Epithelial cell of proximal tubule (primary cell): ENCODE data around the gene SIRT5. TPM values are rescaled to one million over a fixed set of nuclear protein-coding genes. Genes with fewer than 3 reads are reported as not detected.

Experiments
- DNase-seq: peaks from one replicate; pipeline ENCODE4 v3.0.0-alpha.2; 2011; ENCODE audit warnings: low read depth
- H3K4me3 ChIP-seq: 2 replicates; pipeline ENCODE4 v1.5.1; 2011; ENCODE audit warnings: low read depth, mild to moderate bottlenecking, low read length
- CTCF ChIP-seq: conservative IDR thresholded peaks from 2 replicates; pipeline ENCODE4 v1.5.1; 2012; ENCODE audit warnings: low read depth, mild to moderate bottlenecking, low read length
- total RNA-seq: library from RNA; depleted of rRNA; stranded (reverse); fragments of >200 nt; gene quantifications from 2 replicates; pipeline ENCODE4 v1.2.3, GENCODE V29; 2015

Gene SIRT5
- total RNA-seq, 1 donor from 2014 or later = 4.6 TPM

- TF ChIP-seq CTCF = no peak
- no peak for DNase-seq
- H3K4me3 ChIP-seq = no peak overlapping the region
Measured at GRCh38 chr6:13613029-13613594, 38.7 kb downstream of the SIRT5 start.

GRCh38 chr6:13614126-13614925 lies 39.9 kb downstream of the SIRT5 start:
- no peak for TF ChIP-seq CTCF
- H3K4me3 ChIP-seq = peak overlapping the region; percentile 99
- DNase-seq = no peak

- H3K4me3 ChIP-seq = peak within 1 kb of the TSS; percentile 99
- peak; percentile 87 for TF ChIP-seq CTCF
- DNase-seq = peak; percentile 76
Measured at GRCh38 chr6:13614926-13615791, 40.8 kb downstream of the SIRT5 start, which contains the start of gene NOL7. TSS of gene NOL7 (plus strand) at chr6:13615335. CDS start at chr6:13615359, 24 bp downstream.

- peak overlapping the region; percentile 99 for H3K4me3 ChIP-seq
- TF ChIP-seq CTCF = no peak
- DNase-seq = no peak
Measured at GRCh38 chr6:13615792-13616120, 41.4 kb downstream of the SIRT5 start.

- no peak for DNase-seq
- no peak for TF ChIP-seq CTCF
- H3K4me3 ChIP-seq = no peak overlapping the region
Measured at GRCh38 chr6:13617066-13617465, 42.7 kb downstream of the SIRT5 start.

GRCh38 chr6:13624871-13625288 lies 50.5 kb downstream of the SIRT5 start:
- no peak overlapping the region for H3K4me3 ChIP-seq
- no peak for DNase-seq
- TF ChIP-seq CTCF = peak; percentile 79
